OCI-LY1 (cell line): ENCODE results near the gene GNAT3.

Experiments used
- H2AFZ ChIP-seq: fragments of 200-600 bp; sonication (generic), shearing (Covaris generic); 2 replicates; pipeline ENCODE4 v1.6.0; 2014; ENCODE audit warnings: antibody characterized with exemption, mild to moderate bottlenecking, low read length
- H3F3A ChIP-seq: fragments of 200-600 bp; sonication (generic), shearing (Covaris generic); 2 replicates; pipeline ENCODE4 v1.6.0; 2014; ENCODE audit warnings: mild to moderate bottlenecking, antibody characterized with exemption, low read length, moderate library complexity; ENCODE audit not compliant: insufficient read depth
- H3K27ac ChIP-seq: fragments of 200-600 bp; sonication (generic); 2 replicates; pipeline ENCODE4 v1.5.1; 2014; ENCODE audit warnings: low read length, mixed run types, mild to moderate bottlenecking, low read depth; ENCODE audit not compliant: poor library complexity, severe bottlenecking
- H3K27me3 ChIP-seq: fragments of 200-600 bp; sonication (generic); 2 replicates; pipeline ENCODE4 v1.6.0; 2014; ENCODE audit warnings: antibody characterized with exemption, mild to moderate bottlenecking, low read length, moderate library complexity; ENCODE audit not compliant: insufficient read depth
- H3K36me3 ChIP-seq: fragments of 200-600 bp; sonication (generic); 2 replicates; pipeline ENCODE4 v1.6.1; 2014; ENCODE audit warnings: mild to moderate bottlenecking, antibody characterized with exemption, low read length, moderate library complexity, mixed read lengths; ENCODE audit not compliant: insufficient read depth
- H3K4me1 ChIP-seq: fragments of 200-600 bp; sonication (generic); 2 replicates; pipeline ENCODE4 v1.5.1; 2014; ENCODE audit warnings: mild to moderate bottlenecking, low read length, moderate library complexity; ENCODE audit not compliant: insufficient read depth, severe bottlenecking
- H3K4me2 ChIP-seq: fragments of 200-600 bp; sonication (generic), shearing (Covaris generic); 2 replicates; pipeline ENCODE4 v1.6.1; 2014; ENCODE audit warnings: low read length
- H3K4me3 ChIP-seq: fragments of 200-600 bp; sonication (generic); 2 replicates; pipeline ENCODE4 v1.5.1; 2014; ENCODE audit warnings: low read length, low read depth, mild to moderate bottlenecking, mixed read lengths; ENCODE audit not compliant: poor library complexity, severe bottlenecking
- H3K79me2 ChIP-seq: fragments of 200-600 bp; shearing (Covaris generic); 2 replicates; pipeline ENCODE4 v1.6.1; 2016; ENCODE audit warnings: mixed run types, low read length, mixed read lengths; ENCODE audit not compliant: insufficient read depth
- H3K9ac ChIP-seq: fragments of 200-600 bp; sonication (generic), shearing (Covaris generic); 2 replicates; pipeline ENCODE4 v1.6.1; 2014; ENCODE audit warnings: mild to moderate bottlenecking, low read length, mixed read lengths
- H3K9me2 ChIP-seq: fragments of 200-600 bp; sonication (generic), shearing (Covaris generic); 2 replicates; pipeline ENCODE4 v1.6.1; 2014; ENCODE audit warnings: low read depth, mild to moderate bottlenecking, low read length, mixed read lengths
- H3K9me3 ChIP-seq: fragments of 200-600 bp; shearing (Covaris generic); 2 replicates; pipeline ENCODE4 v1.6.1; 2014; ENCODE audit warnings: low read length, mixed read lengths
- H4K20me1 ChIP-seq: fragments of 200-600 bp; sonication (generic), shearing (Covaris generic); 2 replicates; pipeline ENCODE4 v1.6.0; 2016; ENCODE audit warnings: mild to moderate bottlenecking, low read length; ENCODE audit not compliant: insufficient read depth
- EZH2 ChIP-seq: fragments of 200-600 bp; sonication (generic), shearing (Covaris generic); IDR thresholded peaks from 2 replicates; pipeline ENCODE4 v1.8.0; 2017; ENCODE audit warnings: borderline replicate concordance, mixed run types, mild to moderate bottlenecking, antibody characterized with exemption, low read length, moderate library complexity, mixed read lengths
- TF ChIP-seq, protein P1 (sequence below): fragments of 200-600 bp; sonication (generic), shearing (Covaris generic); IDR thresholded peaks from 2 replicates; pipeline ENCODE4 v1.5.1; 2017; ENCODE audit warnings: mild to moderate bottlenecking, antibody characterized with exemption, low read length, moderate library complexity, mixed read lengths

The GNAT3 gene

GRCh38 chr7:80530136-80530535 is 18.3 kb upstream of the GNAT3 start:
- Histone ChIP-seq H3F3A (no peaks in the 10 kb centered on the region), H2AFZ (no peak overlapping the region), H3K9ac (no peak overlapping the region), H3K4me1 (no peaks in the 10 kb centered on the region), H3K27me3 (no peaks in the 10 kb centered on the region; the same call in 1 of the 2 replicates), H3K36me3 (no peaks in the 10 kb centered on the region), H3K9me3 (no peaks in the 10 kb centered on the region), H3K4me3 (no peak overlapping the region), H3K79me2 (no peaks in the 10 kb centered on the region), H3K4me2 (no peak overlapping the region), H3K9me2 (no peaks in the 10 kb centered on the region), H3K27ac (no peak overlapping the region), H4K20me1 (no peaks in the 10 kb centered on the region)
- TF ChIP-seq EZH2, result no peak
- TF ChIP-seq, protein P1, sequence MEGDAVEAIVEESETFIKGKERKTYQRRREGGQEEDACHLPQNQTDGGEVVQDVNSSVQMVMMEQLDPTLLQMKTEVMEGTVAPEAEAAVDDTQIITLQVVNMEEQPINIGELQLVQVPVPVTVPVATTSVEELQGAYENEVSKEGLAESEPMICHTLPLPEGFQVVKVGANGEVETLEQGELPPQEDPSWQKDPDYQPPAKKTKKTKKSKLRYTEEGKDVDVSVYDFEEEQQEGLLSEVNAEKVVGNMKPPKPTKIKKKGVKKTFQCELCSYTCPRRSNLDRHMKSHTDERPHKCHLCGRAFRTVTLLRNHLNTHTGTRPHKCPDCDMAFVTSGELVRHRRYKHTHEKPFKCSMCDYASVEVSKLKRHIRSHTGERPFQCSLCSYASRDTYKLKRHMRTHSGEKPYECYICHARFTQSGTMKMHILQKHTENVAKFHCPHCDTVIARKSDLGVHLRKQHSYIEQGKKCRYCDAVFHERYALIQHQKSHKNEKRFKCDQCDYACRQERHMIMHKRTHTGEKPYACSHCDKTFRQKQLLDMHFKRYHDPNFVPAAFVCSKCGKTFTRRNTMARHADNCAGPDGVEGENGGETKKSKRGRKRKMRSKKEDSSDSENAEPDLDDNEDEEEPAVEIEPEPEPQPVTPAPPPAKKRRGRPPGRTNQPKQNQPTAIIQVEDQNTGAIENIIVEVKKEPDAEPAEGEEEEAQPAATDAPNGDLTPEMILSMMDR, result no peak

DNA sequence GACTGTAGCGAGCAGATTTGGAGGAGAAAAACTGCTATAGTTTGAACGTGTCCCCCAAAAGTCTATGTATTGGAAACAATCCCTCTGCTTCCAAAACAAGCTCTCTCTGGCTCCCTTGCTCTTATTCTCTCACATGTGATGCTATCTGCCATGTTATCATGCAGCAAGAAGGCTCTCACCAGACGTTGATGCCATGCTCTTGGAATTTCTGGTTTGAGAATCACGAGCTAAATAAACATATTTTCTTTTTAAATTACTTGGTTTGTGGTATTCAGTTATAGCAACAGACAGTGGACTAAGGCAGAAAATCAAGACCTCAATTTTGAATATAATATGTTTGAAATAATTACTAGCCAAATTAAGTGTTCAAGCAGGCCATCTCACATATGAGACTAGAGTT is 17.5 kb upstream of the GNAT3 start:
- no peak overlapping the region for H3K4me3 ChIP-seq
- H3K9ac ChIP-seq, result no peak overlapping the region
- no peaks in the 10 kb centered on the region for H3K36me3 ChIP-seq
- no peaks in the 10 kb centered on the region for H3F3A ChIP-seq
- H3K4me1 ChIP-seq, result no peaks in the 10 kb centered on the region
- H3K4me2 ChIP-seq, result no peak overlapping the region
- H3K79me2 ChIP-seq, result no peaks in the 10 kb centered on the region
- H3K9me2 ChIP-seq, result no peaks in the 10 kb centered on the region
- no peaks in the 10 kb centered on the region for H3K9me3 ChIP-seq
- H2AFZ ChIP-seq, result no peak overlapping the region
- TF ChIP-seq, protein P1, result no peak
- TF ChIP-seq EZH2, result no peak
- H3K27me3 ChIP-seq, result no peaks in the 10 kb centered on the region; the same call in 1 of the 2 replicates
- H4K20me1 ChIP-seq, result no peaks in the 10 kb centered on the region
- no peak overlapping the region for H3K27ac ChIP-seq

DNA sequence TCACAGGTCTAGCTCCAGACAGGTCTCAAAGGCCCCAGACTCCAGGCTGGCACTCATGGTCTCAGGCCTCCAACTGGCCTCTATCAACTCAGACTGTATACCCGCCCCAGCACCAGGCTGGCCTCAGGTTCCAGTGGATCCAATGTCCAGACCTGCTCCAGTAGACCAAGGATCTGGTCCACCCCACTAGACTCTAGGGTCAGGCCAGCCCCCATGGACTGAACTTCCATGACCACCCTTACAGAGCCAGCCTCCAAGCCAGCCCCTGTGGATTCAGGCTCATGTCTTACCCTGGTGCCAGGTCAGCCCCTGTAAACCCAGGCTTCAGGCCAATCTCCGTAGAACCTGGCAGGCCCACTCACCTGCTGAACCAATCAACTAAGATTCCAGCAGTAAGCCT is 16.8 kb upstream of the GNAT3 start:
- Histone ChIP-seq H3K4me1 (no peaks in the 10 kb centered on the region), H3K79me2 (no peaks in the 10 kb centered on the region), H3K4me3 (no peak overlapping the region), H3K9me3 (no peaks in the 10 kb centered on the region), H3K9ac (no peak overlapping the region), H2AFZ (no peak overlapping the region), H3K27ac (no peak overlapping the region), H3K4me2 (no peak overlapping the region), H3K27me3 (no peaks in the 10 kb centered on the region; the same call in 1 of the 2 replicates), H4K20me1 (no peaks in the 10 kb centered on the region), H3F3A (no peaks in the 10 kb centered on the region), H3K9me2 (no peaks in the 10 kb centered on the region), H3K36me3 (no peaks in the 10 kb centered on the region)
- no peak for TF ChIP-seq EZH2

DNA sequence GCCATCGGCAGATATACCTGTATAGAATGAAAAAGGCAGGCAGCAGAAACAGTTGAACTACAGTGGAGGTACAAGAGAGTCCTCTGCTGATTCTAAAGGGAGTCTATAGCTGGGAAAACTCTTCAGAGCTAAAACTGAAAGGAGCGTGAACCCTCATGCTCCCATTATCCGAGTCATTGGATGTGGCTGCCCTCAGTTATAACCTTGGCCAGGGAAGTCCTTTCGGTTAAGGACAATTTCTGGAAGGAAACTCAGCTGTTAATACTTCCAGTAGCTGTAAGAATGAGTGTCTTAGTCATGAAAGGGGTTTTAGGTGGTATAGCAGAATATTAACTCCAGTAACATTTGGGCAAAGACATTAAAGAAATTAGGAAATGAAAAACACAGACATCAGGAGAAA is 14.6 kb upstream of the GNAT3 start:
- H3K9me2 ChIP-seq, result no peaks in the 10 kb centered on the region
- H3K27ac ChIP-seq, result no peak overlapping the region
- H3K9ac ChIP-seq, result no peak overlapping the region
- no peak overlapping the region for H3K4me2 ChIP-seq
- no peaks in the 10 kb centered on the region for H3F3A ChIP-seq
- H3K27me3 ChIP-seq, result no peaks in the 10 kb centered on the region; the same call in 1 of the 2 replicates
- H4K20me1 ChIP-seq, result no peaks in the 10 kb centered on the region
- no peaks in the 10 kb centered on the region for H3K79me2 ChIP-seq
- no peak overlapping the region for H3K4me3 ChIP-seq
- no peaks in the 10 kb centered on the region for H3K36me3 ChIP-seq
- TF ChIP-seq, protein P1, result no peak
- TF ChIP-seq EZH2, result no peak
- H2AFZ ChIP-seq, result no peak overlapping the region
- no peaks in the 10 kb centered on the region for H3K9me3 ChIP-seq
- H3K4me1 ChIP-seq, result no peaks in the 10 kb centered on the region
